Progenitor cell of endocrine pancreas (in vitro differentiated cells): Measurements from ENCODE around the gene CBFA2T3. TPM values are rescaled to one million over a fixed set of nuclear protein-coding genes. Genes with fewer than 3 reads are reported as not detected.

Experiments
- DNase-seq: peaks from one replicate; pipeline ENCODE4 v3.0.0; 2021; ENCODE audit warnings: low spot score; ENCODE audit not compliant: unreplicated experiment
- H3K27ac Mint-ChIP-seq: 2 replicates; pipeline ENCODE4 v1.8.0; 2021; ENCODE audit warnings: mild to moderate bottlenecking, moderate library complexity, mixed read lengths
- H3K27me3 Mint-ChIP-seq: 2 replicates; pipeline ENCODE4 v1.8.0; 2021; ENCODE audit warnings: mixed read lengths
- H3K36me3 Mint-ChIP-seq: 2 replicates; pipeline ENCODE4 v1.8.0; 2022; ENCODE audit warnings: mixed read lengths; ENCODE audit not compliant: insufficient read depth
- H3K4me1 Mint-ChIP-seq: 2 replicates; pipeline ENCODE4 v1.8.0; 2021; ENCODE audit warnings: low read depth, mixed read lengths
- H3K4me3 Mint-ChIP-seq: 2 replicates; pipeline ENCODE4 v1.8.0; 2021; ENCODE audit warnings: low read depth, mild to moderate bottlenecking, moderate library complexity, mixed read lengths
- H3K9me3 Mint-ChIP-seq: 2 replicates; pipeline ENCODE4 v1.8.0; 2021; ENCODE audit warnings: low read depth, mixed read lengths
- CTCF ChIP-seq: fragments of 200-600 bp; sonication (generic); IDR thresholded peaks from one replicate; pipeline ENCODE4 v1.5.0; 2021; ENCODE audit warnings: antibody characterized with exemption, mild to moderate bottlenecking; ENCODE audit not compliant: unreplicated experiment
- total RNA-seq: library from RNA; stranded (reverse); gene quantifications from 2 replicates; pipeline ENCODE4 v1.2.1, GENCODE V29; 2021

CBFA2T3 gene
- total RNA-seq, 1 donor from 2014 or later: 12.9 TPM

- DNase-seq: no peak
- peaks cover 18% of the 10 kb centered on the region for H3K27me3 Mint-ChIP-seq
- H3K9me3 Mint-ChIP-seq: no peaks in the 10 kb centered on the region
- H3K27ac Mint-ChIP-seq: no peak overlapping the region
- no peaks in the 10 kb centered on the region for H3K36me3 Mint-ChIP-seq
- no peak for TF ChIP-seq CTCF
- H3K4me3 Mint-ChIP-seq: peak overlapping the region; percentile 64
- no peaks in the 10 kb centered on the region for H3K4me1 Mint-ChIP-seq
Observed at GRCh38 chr16:88938777-88939244, 38.2 kb downstream of the CBFA2T3 start.

- DNase-seq: no peak
- Mint-ChIP-seq H3K27ac (no peak overlapping the region), H3K27me3 (peaks cover 15% of the 10 kb centered on the region), H3K36me3 (no peaks in the 10 kb centered on the region), H3K4me1 (no peaks in the 10 kb centered on the region), H3K4me3 (no peak overlapping the region), H3K9me3 (no peaks in the 10 kb centered on the region)
- TF ChIP-seq CTCF: no peak
Observed at GRCh38 chr16:88938119-88938776, 38.8 kb downstream of the CBFA2T3 start.

GRCh38 chr16:88937206-88937621 is 39.8 kb downstream of the CBFA2T3 start:
- Mint-ChIP-seq H3K4me1 (no peaks in the 10 kb centered on the region), H3K9me3 (no peaks in the 10 kb centered on the region), H3K4me3 (no peak overlapping the region), H3K27me3 (peaks cover 8% of the 10 kb centered on the region), H3K27ac (no peak overlapping the region), H3K36me3 (no peaks in the 10 kb centered on the region)
- no peak for DNase-seq
- no peak for TF ChIP-seq CTCF

GRCh38 chr16:88936556-88937205 is 40.3 kb downstream of the CBFA2T3 start:
- peaks cover 8% of the 10 kb centered on the region for H3K27me3 Mint-ChIP-seq
- H3K36me3 Mint-ChIP-seq: no peaks in the 10 kb centered on the region
- no peaks in the 10 kb centered on the region for H3K9me3 Mint-ChIP-seq
- DNase-seq: no peak
- H3K4me3 Mint-ChIP-seq: no peak overlapping the region
- H3K27ac Mint-ChIP-seq: no peak overlapping the region
- TF ChIP-seq CTCF: no peak
- H3K4me1 Mint-ChIP-seq: no peaks in the 10 kb centered on the region

GRCh38 chr16:88936008-88936555 is 40.9 kb downstream of the CBFA2T3 start:
- Mint-ChIP-seq H3K27ac (no peak overlapping the region), H3K27me3 (peaks cover 8% of the 10 kb centered on the region), H3K36me3 (no peaks in the 10 kb centered on the region), H3K9me3 (no peaks in the 10 kb centered on the region), H3K4me3 (no peak overlapping the region), H3K4me1 (no peaks in the 10 kb centered on the region)
- no peak for TF ChIP-seq CTCF
- no peak for DNase-seq
